PC-9 (cell line): ENCODE measurements around the gene RAB4B. TPM values are rescaled to one million over a fixed set of nuclear protein-coding genes. Genes with fewer than 3 reads are reported as not detected.
A peak's percentile ranks its signal among the peaks of the same experiment; 100 is the strongest.

Experiments
- BruUV-seq: library from RNA; stranded (reverse); fragments of 400-500 nt; replicated peaks from 2 replicates; lab custom pipeline; 2021; lab: Mats Ljungman, UMichigan
- CTCF ChIA-PET: fragments of 300-600 bp; sonication (Branson Sonifier 250); formaldehyde crosslinking; loops from one replicate; lab custom pipeline; 2022; ENCODE audit warnings: antibody characterized with exemption; lab: Charles Lee
- POLR2A ChIA-PET: fragments of 300-600 bp; sonication (Branson Sonifier 250); formaldehyde crosslinking; loops from one replicate; lab custom pipeline; 2022; ENCODE audit warnings: antibody characterized with exemption; ENCODE audit not compliant: unreplicated experiment; lab: Charles Lee
- DNase-seq, 2 experiments: peaks; one replicate each; pipeline versions ENCODE4 v3.0.0 to v3.0.0-alpha.2; 2015 to 2022; ENCODE audit warnings: mixed read lengths in 1 of 2
- H2AFZ ChIP-seq: fragments of 200-600 bp; sonication (generic); 2 replicates; pipeline ENCODE4 v1.8.1; 2017; ENCODE audit warnings: antibody characterized with exemption
- H3F3A ChIP-seq: fragments of 200-600 bp; sonication (generic); 2 replicates; pipeline ENCODE4 v1.8.1; 2017; ENCODE audit warnings: antibody characterized with exemption, mild to moderate bottlenecking, low read depth; ENCODE audit not compliant: insufficient read depth
- H3K27ac ChIP-seq: fragments of 200-600 bp; sonication (generic); 2 replicates; pipeline ENCODE4 v1.6.1; 2016; ENCODE audit warnings: mixed run types
- H3K27me3 ChIP-seq: fragments of 200-600 bp; sonication (generic); 2 replicates; pipeline ENCODE4 v1.6.1; 2016; ENCODE audit warnings: low read depth, mixed run types; ENCODE audit not compliant: insufficient read depth
- H3K36me3 ChIP-seq: fragments of 200-600 bp; sonication (generic); 2 replicates; pipeline ENCODE4 v1.6.1; 2016; ENCODE audit warnings: low read depth, mixed run types
- H3K4me1 ChIP-seq: fragments of 200-600 bp; sonication (generic); replicated peaks from 2 replicates; pipeline ENCODE4 v1.6.1; 2016; ENCODE audit warnings: mixed run types; ENCODE audit not compliant: insufficient read depth
- H3K4me2 ChIP-seq: fragments of 200-600 bp; sonication (generic); 2 replicates; pipeline ENCODE4 v1.6.1; 2017; ENCODE audit warnings: mixed run types
- H3K4me3 ChIP-seq: fragments of 200-600 bp; sonication (generic); 2 replicates; pipeline ENCODE4 v1.6.1; 2016; ENCODE audit warnings: mixed run types
- H3K79me2 ChIP-seq: fragments of 200-600 bp; sonication (generic); 2 replicates; pipeline ENCODE4 v1.6.1; 2017; ENCODE audit warnings: low read depth, mixed run types
- H3K9me2 ChIP-seq: fragments of 200-600 bp; sonication (generic); 2 replicates; pipeline ENCODE4 v1.8.1; 2017; ENCODE audit warnings: mild to moderate bottlenecking; ENCODE audit not compliant: insufficient read depth
- H3K9me3 ChIP-seq: fragments of 200-600 bp; sonication (generic); 2 replicates; pipeline ENCODE4 v1.8.1; 2016; ENCODE audit warnings: low read depth; ENCODE audit not compliant: insufficient read depth
- H4K20me1 ChIP-seq: fragments of 200-600 bp; sonication (generic); 2 replicates; pipeline ENCODE4 v1.8.1; 2017; ENCODE audit not compliant: insufficient read depth
- CTCF ChIP-seq: fragments of 200-600 bp; sonication (generic); conservative IDR thresholded peaks from 2 replicates; pipeline ENCODE4 v1.6.1; 2017; ENCODE audit warnings: mixed run types, antibody characterized with exemption, mild to moderate bottlenecking, moderate library complexity
- EZH2 ChIP-seq: fragments of 200-600 bp; sonication (generic); IDR thresholded peaks from 2 replicates; pipeline ENCODE4 v1.8.0; 2017; ENCODE audit warnings: antibody characterized with exemption, low read depth
- intact Hi-C: fragments of 100-400 bp; cut with micrococcal nuclease; formaldehyde crosslinking; loops from one replicate; pipeline ENCODE4 v1.10.0; 2022; ENCODE audit not compliant: unreplicated experiment
- total RNA-seq: library from RNA; stranded (reverse); gene quantifications from 2 replicates; pipeline ENCODE4 v1.2.3, GENCODE V29; 2021

RAB4B gene
- total RNA-seq, 1 experiment from 2014 or later = 22.2 TPM

GRCh38 chr19:40806423-40807146 lies 28.5 kb downstream of the RAB4B start:
- POLR2A ChIA-PET = no interaction called here
- BruUV-seq = no TSS peak
- no peak overlapping the region for H3K4me2 ChIP-seq
- no peak overlapping the region for H2AFZ ChIP-seq
- H3K27ac ChIP-seq = no peak overlapping the region
- H3K79me2 ChIP-seq = peaks cover 30% of the 10 kb centered on the region
- peaks cover 41% of the 10 kb centered on the region for H4K20me1 ChIP-seq
- H3K27me3 ChIP-seq = no peaks in the 10 kb centered on the region
- H3K4me1 ChIP-seq = peaks cover 21% of the 10 kb centered on the region; the same call in 1 of the 2 replicates
- CTCF ChIA-PET = interaction anchor here (0.6 kb wide), 2 partner anchors 29 to 54 kb away, joined by 4 to 11 read pairs; no protein-coding TSS in a partner anchor
- no peaks in the 10 kb centered on the region for H3K9me2 ChIP-seq
- intact Hi-C loops = no loop called here
- H3K9me3 ChIP-seq = no peaks in the 10 kb centered on the region
- no peak overlapping the region for H3K4me3 ChIP-seq
- no peak for DNase-seq
- H3F3A ChIP-seq = no peaks in the 10 kb centered on the region
- TF ChIP-seq CTCF = no peak
- no peak for TF ChIP-seq EZH2
- H3K36me3 ChIP-seq = peaks cover 7% of the 10 kb centered on the region

GRCh38 chr19:40807147-40808020 lies 29.3 kb downstream of the RAB4B start:
- peak; percentile 57 to 62 for DNase-seq
- Histone ChIP-seq H3K79me2 (peaks cover 22% of the 10 kb centered on the region), H3F3A (no peaks in the 10 kb centered on the region), H3K27ac (no peak overlapping the region), H3K36me3 (peaks cover 6% of the 10 kb centered on the region), H3K9me3 (no peaks in the 10 kb centered on the region), H3K27me3 (no peaks in the 10 kb centered on the region), H3K9me2 (no peaks in the 10 kb centered on the region), H3K4me1 (peaks cover 14% of the 10 kb centered on the region; the same call in 1 of the 2 replicates), H2AFZ (no peak overlapping the region), H4K20me1 (peaks cover 33% of the 10 kb centered on the region), H3K4me3 (no peak overlapping the region), H3K4me2 (no peak overlapping the region)
- ChIA-PET CTCF (interaction anchor here (0.6 kb wide), 2 partner anchors 30 to 55 kb away, joined by 4 to 19 read pairs; no protein-coding TSS in a partner anchor), POLR2A (no interaction called here)
- intact Hi-C loops = no loop called here
- BruUV-seq = no TSS peak
- TF ChIP-seq EZH2 (no peak), CTCF (peak; percentile 68)

GRCh38 chr19:40808021-40808325 lies 29.9 kb downstream of the RAB4B start:
- Histone ChIP-seq H3K27me3 (no peaks in the 10 kb centered on the region), H3K4me3 (no peak overlapping the region), H3K27ac (no peak overlapping the region), H4K20me1 (peaks cover 27% of the 10 kb centered on the region), H3K79me2 (peaks cover 16% of the 10 kb centered on the region), H3K4me2 (no peak overlapping the region), H3K4me1 (peaks cover 9% of the 10 kb centered on the region; the same call in 1 of the 2 replicates), H3K9me3 (no peaks in the 10 kb centered on the region), H3F3A (no peaks in the 10 kb centered on the region), H3K9me2 (no peaks in the 10 kb centered on the region), H3K36me3 (peaks cover 4% of the 10 kb centered on the region; the same call in 1 of the 2 replicates), H2AFZ (no peak overlapping the region)
- intact Hi-C loops = no loop called here
- ChIA-PET CTCF (no interaction called here), POLR2A (no interaction called here)
- TF ChIP-seq EZH2 (no peak), CTCF (0 out of 2 replicates have a peak, but pooled peaks have one; percentile 10)
- no TSS peak for BruUV-seq
- no peak for DNase-seq
